Measurements from ENCODE around the gene ENTREP1. TPM values are rescaled to one million over a fixed set of nuclear protein-coding genes. Genes with fewer than 3 reads are reported as not detected.

The ENTREP1 gene
- total and polyA plus RNA-seq, 2 donors (not counting 1 experiment from before 2014, with no cell fraction given), result not detected

- Histone ChIP-seq H3K4me3 (ENCODE audit: control extremely low read depth in 1 of 5, extremely low read depth in 1 of 5, insufficient read depth in 1 of 5, low read depth in 2 of 5, low read length in 4 of 5) (no peak overlapping the region), H3K9ac (ENCODE audit: low read length) (no peak overlapping the region), H3K27ac (ENCODE audit: low read length in 2 of 2) (no peak overlapping the region), H3K9me3 (ENCODE audit: control extremely low read depth in 1 of 3, control insufficient read depth in 2 of 3, insufficient read depth in 1 of 3, low read length in 2 of 3) (no peaks in the 10 kb centered on the region), H4K20me1 (ENCODE audit: control insufficient read depth, insufficient read depth, low read length, poor library complexity, severe bottlenecking) (no peaks in the 10 kb centered on the region), H3K79me2 (ENCODE audit: control insufficient read depth, insufficient read depth, low read length) (no peaks in the 10 kb centered on the region), H2AFZ (ENCODE audit: insufficient read depth, low read depth, low read length, poor library complexity, severe bottlenecking) (no peak overlapping the region), H3K36me3 (replicated peaks in 1 of 2; ENCODE audit: control extremely low read depth in 1 of 2, control insufficient read depth in 1 of 2, extremely low read depth in 1 of 2, insufficient read depth in 2 of 2, low read length in 1 of 2) (no peaks in the 10 kb centered on the region), H3K27me3 (replicated peaks in 1 of 4; ENCODE audit: control extremely low read depth in 1 of 4, control insufficient read depth in 3 of 4, insufficient read depth in 4 of 4, low read length in 3 of 4) (no peaks in the 10 kb centered on the region), H3K4me1 (ENCODE audit: control insufficient read depth in 2 of 2, insufficient read depth in 2 of 2, low read length in 2 of 2) (no peaks in the 10 kb centered on the region), H3K4me2 (replicated peaks; ENCODE audit: low read depth, low read length, poor library complexity, severe bottlenecking) (no peak overlapping the region)
- intact Hi-C loops (cut with micrococcal nuclease), result no loop called here
- POLR2A ChIA-PET, result no interaction called here
- CTCF ChIA-PET, result no interaction called here
- Mint-ChIP-seq H3K4me3 (no peak overlapping the region), H3K27ac (no peak overlapping the region), H3K27me3 (no peaks in the 10 kb centered on the region), H3K9me3 (ENCODE audit: insufficient read depth) (no peaks in the 10 kb centered on the region), H3K4me1 (peaks cover 1% of the 10 kb centered on the region)
- 90% methylated on average over 12 of the region's 15 CpGs for WGBS (ENCODE audit: insufficient coverage)
- TF ChIP-seq EZH2 (IDR thresholded peaks at IDR 0.05; ENCODE audit: borderline replicate concordance, insufficient read depth, low read depth, low read length, poor library complexity, severe bottlenecking) (no peak), CTCF (IDR thresholded peaks at IDR 0.05) (no peak)
- DNase-seq (no peak), ATAC-seq (ENCODE audit: low read depth) (no peak)
Observed at GRCh38 chr9:69428017-69428785, 103.2 kb downstream of the ENTREP1 start.

- ChIA-PET CTCF (no interaction called here), POLR2A (no interaction called here)
- H3K27me3 Mint-ChIP-seq, result no peaks in the 10 kb centered on the region
- no peaks in the 10 kb centered on the region for H3K9me3 Mint-ChIP-seq (ENCODE audit: insufficient read depth)
- H3K9ac ChIP-seq (ENCODE audit: low read length), result no peak overlapping the region
- no peak overlapping the region for H3K27ac ChIP-seq (ENCODE audit: low read length in 2 of 2)
- intact Hi-C loops (cut with micrococcal nuclease), result no loop called here
- no peaks in the 10 kb centered on the region for H3K9me3 ChIP-seq (ENCODE audit: control extremely low read depth in 1 of 3, control insufficient read depth in 2 of 3, insufficient read depth in 1 of 3, low read length in 2 of 3)
- H3K79me2 ChIP-seq (ENCODE audit: control insufficient read depth, insufficient read depth, low read length), result no peaks in the 10 kb centered on the region
- peaks cover 1% of the 10 kb centered on the region for H3K4me1 Mint-ChIP-seq
- TF ChIP-seq CTCF (IDR thresholded peaks at IDR 0.05) (no peak), EZH2 (IDR thresholded peaks at IDR 0.05; ENCODE audit: borderline replicate concordance, insufficient read depth, low read depth, low read length, poor library complexity, severe bottlenecking) (no peak)
- H3K4me3 Mint-ChIP-seq, result no peak overlapping the region
- no peaks in the 10 kb centered on the region for H3K27me3 ChIP-seq (replicated peaks in 1 of 4; ENCODE audit: control extremely low read depth in 1 of 4, control insufficient read depth in 3 of 4, insufficient read depth in 4 of 4, low read length in 3 of 4)
- H4K20me1 ChIP-seq (ENCODE audit: control insufficient read depth, insufficient read depth, low read length, poor library complexity, severe bottlenecking), result no peaks in the 10 kb centered on the region
- no peaks in the 10 kb centered on the region for H3K36me3 ChIP-seq (replicated peaks in 1 of 2; ENCODE audit: control extremely low read depth in 1 of 2, control insufficient read depth in 1 of 2, extremely low read depth in 1 of 2, insufficient read depth in 2 of 2, low read length in 1 of 2)
- no peaks in the 10 kb centered on the region for H3K4me1 ChIP-seq (ENCODE audit: control insufficient read depth in 2 of 2, insufficient read depth in 2 of 2, low read length in 2 of 2)
- no peak for ATAC-seq (ENCODE audit: low read depth)
- no peak overlapping the region for H2AFZ ChIP-seq (ENCODE audit: insufficient read depth, low read depth, low read length, poor library complexity, severe bottlenecking)
- H3K4me2 ChIP-seq (replicated peaks; ENCODE audit: low read depth, low read length, poor library complexity, severe bottlenecking), result no peak overlapping the region
- DNase-seq, result no peak
- 88% methylated on average over 6 of the region's 6 CpGs for WGBS (ENCODE audit: insufficient coverage)
- H3K4me3 ChIP-seq (ENCODE audit: control extremely low read depth in 1 of 5, extremely low read depth in 1 of 5, insufficient read depth in 1 of 5, low read depth in 2 of 5, low read length in 4 of 5), result no peak overlapping the region
- H3K27ac Mint-ChIP-seq, result no peak overlapping the region
Observed at GRCh38 chr9:69429281-69429680, 104.3 kb downstream of the ENTREP1 start.
